ENCODE results near the gene SLC22A15. TPM values are rescaled to one million over a fixed set of nuclear protein-coding genes. Genes with fewer than 3 reads are reported as not detected.

The SLC22A15 gene
- total and polyA plus RNA-seq, 4 donors, result 5.3 to 16.4 (median 10.7) TPM

DNA sequence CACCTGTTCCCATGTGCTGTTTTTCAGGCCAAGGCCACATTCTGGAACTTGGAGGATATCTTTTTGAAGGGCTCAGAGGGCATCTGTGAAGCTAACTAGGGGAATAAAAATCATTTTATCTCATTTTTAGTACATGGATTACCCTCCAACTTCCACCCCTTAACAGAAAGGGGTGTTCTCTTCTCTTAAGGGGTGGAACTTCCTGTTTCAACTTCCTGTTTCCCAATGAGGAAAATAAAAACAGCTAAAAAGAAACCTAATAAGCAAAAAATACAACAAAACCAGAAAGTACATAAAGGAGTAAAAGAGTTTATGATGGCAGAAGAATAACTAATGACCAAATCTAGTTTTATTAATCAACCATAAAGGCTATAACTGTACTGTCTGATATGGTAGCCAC is 24.8 kb upstream of the SLC22A15 start:
- H3K4me1 ChIP-seq (ENCODE audit: control insufficient read depth in 5 of 5, insufficient read depth in 5 of 5, low read length in 5 of 5), result peaks cover 0 to 1% (median 0%) of the 10 kb centered on the region in 5 donors
- TF ChIP-seq, protein P1, sequence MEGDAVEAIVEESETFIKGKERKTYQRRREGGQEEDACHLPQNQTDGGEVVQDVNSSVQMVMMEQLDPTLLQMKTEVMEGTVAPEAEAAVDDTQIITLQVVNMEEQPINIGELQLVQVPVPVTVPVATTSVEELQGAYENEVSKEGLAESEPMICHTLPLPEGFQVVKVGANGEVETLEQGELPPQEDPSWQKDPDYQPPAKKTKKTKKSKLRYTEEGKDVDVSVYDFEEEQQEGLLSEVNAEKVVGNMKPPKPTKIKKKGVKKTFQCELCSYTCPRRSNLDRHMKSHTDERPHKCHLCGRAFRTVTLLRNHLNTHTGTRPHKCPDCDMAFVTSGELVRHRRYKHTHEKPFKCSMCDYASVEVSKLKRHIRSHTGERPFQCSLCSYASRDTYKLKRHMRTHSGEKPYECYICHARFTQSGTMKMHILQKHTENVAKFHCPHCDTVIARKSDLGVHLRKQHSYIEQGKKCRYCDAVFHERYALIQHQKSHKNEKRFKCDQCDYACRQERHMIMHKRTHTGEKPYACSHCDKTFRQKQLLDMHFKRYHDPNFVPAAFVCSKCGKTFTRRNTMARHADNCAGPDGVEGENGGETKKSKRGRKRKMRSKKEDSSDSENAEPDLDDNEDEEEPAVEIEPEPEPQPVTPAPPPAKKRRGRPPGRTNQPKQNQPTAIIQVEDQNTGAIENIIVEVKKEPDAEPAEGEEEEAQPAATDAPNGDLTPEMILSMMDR (IDR thresholded peaks at IDR 0.05; ENCODE audit: control extremely low read depth, extremely low read depth), result no peak
- no peak overlapping the region for H3K9ac ChIP-seq (ENCODE audit: insufficient read depth in 1 of 2, low read length in 2 of 2)
- no peak for ATAC-seq (ENCODE audit: insufficient read depth, low FRiP score)
- no peak overlapping the region for H3K27ac ChIP-seq (ENCODE audit: low read depth in 1 of 2, low read length in 1 of 2)
- H3K27me3 ChIP-seq (ENCODE audit: control insufficient read depth in 3 of 3, insufficient read depth in 3 of 3, low read length in 2 of 3), result peaks cover 0 to 4% (median 0%) of the 10 kb centered on the region in 3 donors
- no peaks in the 10 kb centered on the region for H3K9me3 ChIP-seq (ENCODE audit: control insufficient read depth in 4 of 4, insufficient read depth in 3 of 4, low read length in 3 of 4)
- no peak for DNase-seq
- no peak overlapping the region for H3K4me3 ChIP-seq
- H3K36me3 ChIP-seq (ENCODE audit: control insufficient read depth in 4 of 4, insufficient read depth in 4 of 4, low read length in 4 of 4), result no peaks in the 10 kb centered on the region

DNA sequence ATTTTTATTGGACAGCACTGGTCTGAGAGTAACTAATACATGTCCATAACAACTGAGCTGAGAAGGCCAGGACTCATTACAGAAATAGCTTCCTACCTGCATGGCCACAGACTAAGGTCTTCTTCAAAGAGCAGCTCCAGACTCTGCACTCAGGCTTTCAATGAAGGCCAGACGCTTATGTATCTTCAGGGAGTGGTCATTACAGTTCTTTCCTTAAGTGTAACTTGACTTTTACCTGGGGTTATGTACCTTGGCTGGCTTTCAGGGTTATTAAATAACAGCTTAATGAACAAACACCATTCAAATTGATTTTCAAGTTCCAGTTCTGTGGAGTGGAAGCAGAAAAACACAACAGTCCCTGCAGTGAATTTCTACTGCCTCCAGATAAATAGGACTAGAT is 23.8 kb upstream of the SLC22A15 start:
- ATAC-seq (ENCODE audit: insufficient read depth, low FRiP score), result peak; percentile 45
- H3K4me3 ChIP-seq, result no peak overlapping the region
- peaks cover 0 to 1% (median 0%) of the 10 kb centered on the region in 5 donors for H3K4me1 ChIP-seq (ENCODE audit: control insufficient read depth in 5 of 5, insufficient read depth in 5 of 5, low read length in 5 of 5)
- no peak overlapping the region for H3K27ac ChIP-seq (ENCODE audit: low read depth in 1 of 2, low read length in 1 of 2)
- TF ChIP-seq, protein P1 (IDR thresholded peaks at IDR 0.05; ENCODE audit: control extremely low read depth, extremely low read depth), result no peak
- WGBS, 2 donors, result 0% methylated on average over 1 of the region's 1 CpG
- no peaks in the 10 kb centered on the region for H3K36me3 ChIP-seq (ENCODE audit: control insufficient read depth in 4 of 4, insufficient read depth in 4 of 4, low read length in 4 of 4)
- DNase-seq, result no peak
- H3K9me3 ChIP-seq (ENCODE audit: control insufficient read depth in 4 of 4, insufficient read depth in 3 of 4, low read length in 3 of 4), result no peaks in the 10 kb centered on the region
- no peak overlapping the region for H3K9ac ChIP-seq (ENCODE audit: insufficient read depth in 1 of 2, low read length in 2 of 2)
- no peaks in the 10 kb centered on the region for H3K27me3 ChIP-seq (ENCODE audit: control insufficient read depth in 3 of 3, insufficient read depth in 3 of 3, low read length in 2 of 3)

DNA sequence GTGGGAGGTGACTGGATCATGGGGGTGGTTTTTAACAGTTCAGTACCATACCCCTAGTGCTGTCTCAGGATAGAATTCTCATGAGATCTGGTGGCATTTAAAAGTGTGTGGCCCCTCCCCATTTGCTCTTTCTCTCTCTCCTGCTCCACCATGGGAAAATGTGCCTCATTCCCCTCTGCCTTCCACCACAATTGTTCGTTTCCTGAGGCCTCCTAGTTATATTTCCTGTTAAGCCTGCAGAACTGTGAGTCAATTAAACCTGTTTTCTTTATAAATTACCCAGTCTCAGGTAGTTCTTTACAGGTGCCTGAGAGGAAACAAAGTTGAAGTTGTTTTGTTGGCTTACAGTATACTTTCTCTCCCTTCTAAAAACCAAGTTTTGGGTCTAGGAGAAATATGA is 23.1 kb upstream of the SLC22A15 start:
- H3K4me1 ChIP-seq (ENCODE audit: control insufficient read depth in 5 of 5, insufficient read depth in 5 of 5, low read length in 5 of 5), result peaks cover 0 to 1% (median 0%) of the 10 kb centered on the region in 5 donors
- H3K27me3 ChIP-seq (ENCODE audit: control insufficient read depth in 3 of 3, insufficient read depth in 3 of 3, low read length in 2 of 3), result no peaks in the 10 kb centered on the region
- H3K27ac ChIP-seq (ENCODE audit: low read depth in 1 of 2, low read length in 1 of 2), result no peak overlapping the region
- DNase-seq (no peak), ATAC-seq (ENCODE audit: insufficient read depth, low FRiP score) (no peak)
- no peaks in the 10 kb centered on the region for H3K36me3 ChIP-seq (ENCODE audit: control insufficient read depth in 4 of 4, insufficient read depth in 4 of 4, low read length in 4 of 4)
- no peak overlapping the region for H3K9ac ChIP-seq (ENCODE audit: insufficient read depth in 1 of 2, low read length in 2 of 2)
- H3K9me3 ChIP-seq (ENCODE audit: control insufficient read depth in 4 of 4, insufficient read depth in 3 of 4, low read length in 3 of 4), result no peaks in the 10 kb centered on the region
- TF ChIP-seq, protein P1 (IDR thresholded peaks at IDR 0.05; ENCODE audit: control extremely low read depth, extremely low read depth), result no peak
- H3K4me3 ChIP-seq, result no peak overlapping the region
- 17 to 42% methylated on average over 1 of the region's 1 CpG for WGBS, 2 donors

DNA sequence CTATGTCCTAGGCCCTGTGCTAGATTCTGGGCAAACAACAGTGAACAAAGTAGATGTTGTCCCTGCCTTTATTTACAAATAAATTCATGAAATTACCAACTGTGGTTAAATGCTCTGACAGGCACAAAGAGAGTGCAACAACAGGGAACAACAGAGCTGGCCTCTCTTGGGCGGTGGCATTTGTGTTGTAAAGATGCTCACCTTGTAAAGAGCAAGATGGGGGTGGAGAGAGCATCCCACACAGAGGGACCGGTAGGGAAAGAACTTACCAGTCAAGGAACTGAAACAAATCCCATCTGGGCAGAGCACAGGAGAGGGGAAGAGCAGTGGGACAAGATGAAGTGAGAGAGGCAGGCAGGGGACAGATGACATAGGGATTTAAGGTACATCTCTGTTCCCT is 21.6 kb upstream of the SLC22A15 start:
- H3K4me1 ChIP-seq (ENCODE audit: control insufficient read depth in 5 of 5, insufficient read depth in 5 of 5, low read length in 5 of 5), result peaks cover 0 to 1% (median 0%) of the 10 kb centered on the region in 5 donors
- H3K4me3 ChIP-seq, result no peak overlapping the region
- no peaks in the 10 kb centered on the region for H3K36me3 ChIP-seq (ENCODE audit: control insufficient read depth in 4 of 4, insufficient read depth in 4 of 4, low read length in 4 of 4)
- no peak for ATAC-seq (ENCODE audit: insufficient read depth, low FRiP score)
- no peak overlapping the region for H3K9ac ChIP-seq (ENCODE audit: insufficient read depth in 1 of 2, low read length in 2 of 2)
- no peaks in the 10 kb centered on the region for H3K9me3 ChIP-seq (ENCODE audit: control insufficient read depth in 4 of 4, insufficient read depth in 3 of 4, low read length in 3 of 4)
- H3K27me3 ChIP-seq (ENCODE audit: control insufficient read depth in 3 of 3, insufficient read depth in 3 of 3, low read length in 2 of 3), result no peaks in the 10 kb centered on the region
- DNase-seq, result no peak
- TF ChIP-seq, protein P1 (IDR thresholded peaks at IDR 0.05; ENCODE audit: control extremely low read depth, extremely low read depth), result no peak
- no peak overlapping the region for H3K27ac ChIP-seq (ENCODE audit: low read depth in 1 of 2, low read length in 1 of 2)
- 79 to 86% methylated on average over 2 of the region's 2 CpGs for WGBS, 2 donors
